Activated CD8-positive, alpha-beta memory T cell treated with anti-CD3 and anti-CD28 coated beads, Interleukin-2, amount 50 U/mL, for 1 hour (primary cell): ENCODE results near the gene POLN.

ENCODE experiments used
- DNase-seq: peaks from one replicate; pipeline ENCODE4 v3.0.0-alpha.2; 2020; ENCODE audit errors: extremely low read depth

Gene POLN

DNA sequence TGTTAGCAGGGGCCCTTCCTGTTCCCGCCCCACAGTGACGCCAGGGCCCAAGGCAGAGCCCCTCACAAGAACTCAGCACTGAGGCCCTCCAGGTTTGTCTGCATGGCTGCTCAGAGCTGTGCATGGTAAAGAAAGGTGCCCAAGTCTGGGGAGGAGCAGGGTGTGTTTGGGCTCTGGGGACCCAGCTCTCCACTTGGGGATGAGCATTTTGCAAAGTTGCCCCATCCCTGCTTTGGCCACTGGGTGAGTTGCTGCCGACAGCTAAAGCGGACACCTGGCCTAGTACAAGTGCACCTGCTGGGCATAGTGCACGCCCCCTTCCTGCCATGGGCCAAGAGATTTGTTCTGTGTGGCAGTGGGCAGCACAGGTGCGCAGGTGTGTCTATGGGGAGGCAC lies 22.0 kb upstream of the POLN start:
- no peak for DNase-seq

DNA sequence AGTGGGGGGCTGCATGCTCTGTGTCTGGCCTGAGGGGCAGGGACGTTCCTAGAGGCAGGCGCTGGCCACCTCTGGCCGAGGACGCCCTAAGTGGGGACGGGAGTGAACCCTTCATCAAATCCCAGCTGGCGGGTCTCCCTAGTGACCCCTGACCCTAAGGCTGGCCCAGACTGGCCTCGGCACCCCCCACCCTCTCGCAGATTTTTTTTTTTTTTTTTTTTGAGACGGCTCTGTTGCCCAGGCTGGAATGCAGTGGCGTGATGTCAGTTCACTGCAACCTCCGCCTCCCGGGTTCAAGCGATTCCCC lies 21.0 kb upstream of the POLN start:
- no peak for DNase-seq

DNA sequence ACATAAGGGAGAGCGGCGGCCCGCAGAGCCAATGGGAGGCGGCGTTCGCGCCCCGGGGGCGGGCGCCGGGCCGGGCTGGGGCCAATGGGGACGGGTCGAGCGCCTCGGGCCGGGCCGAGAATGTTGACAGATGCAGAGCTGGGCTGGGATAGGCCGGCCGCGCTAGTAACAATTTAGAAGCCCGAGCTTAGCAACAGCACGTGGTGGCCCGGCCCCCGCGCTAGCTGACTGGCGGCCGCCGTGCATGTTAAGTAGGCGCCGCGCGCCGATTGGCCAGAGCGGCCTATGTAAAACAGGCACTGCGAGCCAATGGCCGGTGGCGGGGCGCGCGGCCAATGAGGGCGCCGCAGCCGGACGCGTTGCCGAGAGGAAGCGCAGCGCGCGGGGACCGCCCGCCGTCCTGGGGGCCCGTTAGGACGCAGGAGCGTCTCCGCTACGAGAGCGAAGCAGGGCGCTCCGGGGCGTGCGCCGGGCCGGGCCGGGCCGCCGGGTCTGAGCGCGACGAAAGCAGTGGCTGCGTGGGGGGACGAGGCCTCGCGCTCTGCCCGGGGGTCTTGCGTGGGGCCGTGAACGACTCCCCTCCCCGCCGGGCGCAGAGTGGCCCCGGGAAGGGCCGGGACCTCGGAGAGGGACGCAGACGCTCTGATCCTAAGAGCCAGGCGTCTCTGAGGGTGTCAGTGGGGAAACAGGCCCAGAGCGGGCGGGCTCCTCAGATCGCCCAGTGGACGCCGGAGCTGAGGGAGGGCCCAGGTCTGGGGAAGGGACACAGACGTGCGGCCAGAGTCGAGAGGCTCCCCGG lies 20.4 kb upstream of the POLN start:
- DNase-seq = peak; percentile 93

DNA sequence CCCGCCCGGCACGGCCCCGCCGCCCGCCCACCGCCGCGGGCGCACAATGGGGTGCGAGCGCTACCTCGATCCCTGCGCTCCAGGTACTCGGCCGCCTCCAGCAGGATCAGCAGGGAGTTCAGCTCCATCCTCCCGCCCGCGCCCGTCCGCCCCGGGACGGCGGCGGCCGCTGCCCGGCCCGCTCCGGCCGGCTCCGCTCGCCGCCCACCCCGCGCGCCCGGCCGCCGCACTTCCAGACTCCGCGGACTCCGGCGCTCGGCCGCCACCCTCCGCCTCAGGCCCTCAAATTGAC lies 19.9 kb upstream of the POLN start, which contains the start of gene MXD4:
Gene MXD4 (minus strand): TSS at position 257 of the 292 bp plus-strand sequence. CDS start 129 bp downstream, at position 128.
- DNase-seq = no peak

DNA sequence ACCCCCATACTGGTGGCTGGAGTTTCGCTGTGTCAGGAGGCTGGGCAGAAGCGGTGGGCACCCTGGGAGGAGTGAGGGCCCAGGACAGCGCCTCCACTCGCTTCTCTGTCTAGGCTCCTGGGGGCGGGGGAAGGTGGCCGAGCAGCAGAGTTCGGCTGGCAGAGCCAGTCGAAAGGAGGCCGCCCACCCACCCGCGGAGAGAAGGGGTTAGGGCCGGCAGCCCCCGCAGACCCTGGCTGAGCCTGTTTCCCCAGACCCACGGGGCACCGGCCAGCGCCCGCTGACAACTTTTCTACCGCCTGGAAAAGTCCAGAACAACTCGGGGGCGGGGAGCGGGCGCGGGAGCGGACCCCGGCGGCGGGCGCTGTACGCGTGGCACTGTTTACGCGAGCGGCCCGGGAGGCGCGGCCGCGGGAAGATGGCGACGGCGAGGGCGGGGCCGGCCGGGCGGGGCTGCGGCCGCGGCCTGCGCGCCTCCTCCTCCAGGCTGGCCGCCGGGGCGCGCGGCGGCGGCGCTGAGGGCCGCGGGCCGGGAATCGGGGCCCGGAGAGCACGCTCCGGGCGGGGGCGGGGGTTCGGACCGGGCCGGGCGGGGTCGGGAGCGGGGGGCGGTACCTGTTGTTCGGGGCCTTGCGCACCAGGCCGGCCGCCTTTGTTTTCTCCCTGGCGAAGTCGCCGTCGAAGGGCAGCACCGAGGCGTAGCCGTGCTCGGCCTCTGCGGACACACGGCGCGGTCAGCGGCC lies 19.4 kb upstream of the POLN start:
- DNase-seq = no peak

DNA sequence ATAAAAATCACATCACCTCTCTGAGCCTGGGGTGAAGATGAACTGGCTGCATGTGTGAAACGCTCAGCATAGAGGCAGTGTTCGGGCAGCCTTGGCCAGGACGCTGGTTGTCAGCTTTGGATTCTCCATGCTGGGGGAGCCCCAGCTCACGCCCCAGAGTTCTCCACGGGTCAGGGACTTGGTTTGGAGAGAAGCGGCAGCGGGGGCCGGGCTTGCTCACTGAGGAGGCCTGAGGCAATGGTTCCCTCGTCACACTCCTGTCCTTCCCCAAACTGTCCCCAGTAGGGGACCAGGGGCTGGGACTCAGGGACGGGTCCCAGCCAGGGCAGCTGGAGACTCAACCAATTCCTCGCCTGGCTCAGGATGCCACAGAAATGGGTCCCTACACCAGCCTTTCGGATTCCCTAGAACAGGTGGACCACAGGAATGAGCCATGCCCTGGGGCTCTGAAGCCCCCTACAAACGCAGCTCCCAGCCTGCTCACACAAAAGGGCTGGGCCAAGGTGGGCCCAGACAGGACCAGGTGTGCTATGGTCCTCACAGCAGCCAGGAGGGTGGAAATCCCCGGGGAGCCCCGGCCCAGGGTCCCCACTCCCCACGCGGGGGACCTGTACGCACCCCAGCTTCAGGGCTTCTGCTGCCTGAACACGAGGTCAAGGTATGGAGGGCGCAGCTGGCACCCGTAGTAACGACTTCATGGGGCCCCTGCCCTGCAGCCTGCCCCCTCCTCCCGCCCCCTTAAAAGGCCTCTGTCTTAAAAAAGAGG lies 18.6 kb upstream of the POLN start:
- DNase-seq = no peak

DNA sequence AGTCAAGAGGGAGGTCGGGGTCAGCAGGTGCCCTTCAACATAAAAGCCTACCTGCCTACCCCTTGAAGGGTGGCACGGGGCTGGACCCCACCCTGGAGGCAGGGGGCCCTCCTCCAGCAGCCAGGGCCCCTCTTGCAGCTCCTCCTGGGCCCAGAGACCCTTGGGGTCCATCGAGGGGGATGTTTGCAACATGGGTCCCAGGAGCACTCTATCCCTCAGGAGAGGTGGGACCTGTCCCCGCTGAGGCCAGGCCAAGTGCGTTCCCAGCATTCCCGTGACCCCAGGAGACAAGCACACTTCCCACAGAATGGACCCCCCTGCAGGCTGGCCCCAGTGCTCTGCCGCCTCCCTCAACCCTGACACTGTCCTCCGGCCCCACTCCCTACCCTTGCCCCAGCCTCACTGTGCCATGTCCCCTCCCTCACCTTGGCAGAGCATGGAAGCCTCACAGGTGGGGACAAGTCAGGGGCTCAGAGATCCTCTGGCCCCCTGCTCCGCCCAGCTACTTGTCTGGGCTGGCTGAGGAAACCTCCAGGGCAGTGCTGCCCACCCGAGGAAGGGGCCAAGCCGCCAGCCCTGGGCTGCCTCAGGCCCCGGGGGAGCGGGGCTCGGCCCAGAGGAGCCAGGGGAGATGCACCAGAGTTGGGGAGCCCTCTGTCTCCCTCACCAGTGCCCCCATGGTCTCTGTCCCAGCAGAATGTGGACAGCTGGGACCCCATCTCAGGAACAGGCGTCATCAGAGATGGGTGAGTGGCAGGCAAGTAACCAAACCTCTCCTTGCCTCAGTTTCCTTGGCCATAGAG lies 17.8 kb upstream of the POLN start:
- no peak for DNase-seq

DNA sequence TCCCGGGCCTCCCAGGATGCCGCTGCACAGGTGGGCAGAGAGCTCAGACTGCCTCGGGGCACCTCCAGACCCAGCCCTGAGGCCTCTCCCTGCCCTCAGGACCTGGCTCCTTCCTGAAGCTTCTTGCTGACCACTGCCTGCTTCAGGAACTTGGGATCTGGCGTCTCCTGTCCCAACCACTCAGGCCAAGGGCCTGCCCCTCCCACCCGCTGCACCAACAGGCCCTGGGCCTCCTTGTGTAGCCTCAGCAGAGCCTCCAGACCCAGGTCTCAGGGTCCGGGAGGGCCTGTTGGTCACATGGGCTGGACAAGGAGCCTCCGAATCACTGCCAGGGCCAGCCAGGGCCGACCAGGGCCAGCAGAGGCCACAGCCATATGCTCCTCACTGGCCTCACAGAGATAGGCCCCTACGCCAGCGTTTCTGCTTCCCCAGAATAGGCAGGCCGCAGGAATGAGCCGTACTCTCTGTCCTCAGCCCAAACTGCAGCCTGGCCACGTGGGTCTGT lies 17.2 kb upstream of the POLN start:
- DNase-seq = no peak

DNA sequence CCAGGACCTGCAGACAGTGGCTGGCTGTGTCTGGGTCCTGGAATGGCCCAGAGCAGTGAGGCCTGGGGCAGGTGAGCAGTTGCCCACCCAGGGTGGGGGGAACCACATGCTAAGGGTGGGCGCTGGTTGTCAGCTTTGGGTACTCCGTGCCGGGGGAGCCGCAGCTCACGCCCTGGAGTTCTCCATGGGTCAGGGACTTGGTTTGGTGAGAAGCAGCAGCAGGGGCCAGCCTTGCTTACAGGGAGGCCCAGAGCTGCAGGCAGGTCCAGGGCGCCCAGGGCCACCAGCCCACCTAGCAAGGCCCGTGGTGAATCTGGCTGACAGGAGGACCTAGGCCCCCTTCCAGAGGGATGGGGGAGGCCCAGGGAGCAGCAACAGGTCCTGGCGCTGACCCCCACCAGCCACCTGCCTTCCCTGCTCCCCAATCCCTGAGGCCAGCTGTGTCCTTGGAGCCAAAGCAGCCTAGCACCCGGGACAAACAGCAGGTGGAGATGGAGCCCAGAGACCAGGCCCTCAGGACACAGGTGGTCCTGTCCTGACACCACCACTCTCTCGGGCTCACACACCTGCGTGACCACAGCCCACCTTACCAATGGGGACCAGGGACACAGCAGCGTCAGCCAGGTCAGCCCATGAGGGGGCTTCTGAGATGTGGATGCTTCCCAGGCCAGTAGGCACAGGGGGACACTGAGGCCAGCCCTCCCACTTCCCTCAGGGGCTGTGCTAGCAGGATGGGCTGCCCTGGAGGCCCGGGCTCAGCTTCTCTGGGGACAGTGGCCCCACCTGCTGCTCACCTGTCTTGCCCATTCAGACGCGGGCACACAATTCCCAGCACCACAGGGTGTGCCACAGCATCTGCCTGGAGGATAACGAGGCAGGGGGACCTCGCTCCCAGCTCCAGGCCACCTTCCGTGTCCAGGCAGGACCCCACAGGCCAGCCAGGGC lies 16.4 kb upstream of the POLN start:
- DNase-seq = no peak

DNA sequence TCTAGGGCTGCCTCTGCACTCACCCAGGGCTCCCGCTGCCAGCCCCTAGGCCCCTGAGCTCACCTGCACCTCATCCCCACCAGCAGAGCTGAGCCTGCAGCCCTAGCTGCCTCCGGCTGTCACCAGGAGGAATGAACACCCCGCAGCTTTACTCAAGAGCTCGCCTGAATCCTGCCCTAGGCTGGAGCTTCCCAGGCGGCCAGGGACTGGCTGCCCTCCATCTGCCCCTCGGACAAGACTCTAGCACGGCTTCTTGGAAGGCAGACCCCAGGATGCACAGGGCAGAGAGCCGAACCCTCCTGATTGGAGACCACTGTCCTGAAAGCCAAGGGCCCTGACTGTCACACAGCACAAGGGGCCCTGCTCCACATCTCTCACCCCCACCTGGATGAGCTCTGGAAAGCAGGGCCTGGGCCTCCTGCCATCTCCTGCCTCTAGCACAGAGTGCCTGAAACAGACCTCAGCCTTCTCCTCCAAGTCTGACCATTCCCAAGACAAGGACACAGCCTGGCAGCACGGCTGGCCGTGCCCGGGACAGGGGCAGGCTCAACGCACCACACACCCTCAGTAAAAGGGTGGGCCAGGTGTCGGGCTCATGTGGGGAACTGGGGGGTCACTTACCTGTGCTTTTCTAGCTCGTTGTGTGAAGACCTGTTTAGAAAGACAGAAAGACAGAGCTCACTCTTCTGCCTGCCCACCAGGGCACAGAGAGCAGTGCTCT lies 15.6 kb upstream of the POLN start:
- DNase-seq = no peak

DNA sequence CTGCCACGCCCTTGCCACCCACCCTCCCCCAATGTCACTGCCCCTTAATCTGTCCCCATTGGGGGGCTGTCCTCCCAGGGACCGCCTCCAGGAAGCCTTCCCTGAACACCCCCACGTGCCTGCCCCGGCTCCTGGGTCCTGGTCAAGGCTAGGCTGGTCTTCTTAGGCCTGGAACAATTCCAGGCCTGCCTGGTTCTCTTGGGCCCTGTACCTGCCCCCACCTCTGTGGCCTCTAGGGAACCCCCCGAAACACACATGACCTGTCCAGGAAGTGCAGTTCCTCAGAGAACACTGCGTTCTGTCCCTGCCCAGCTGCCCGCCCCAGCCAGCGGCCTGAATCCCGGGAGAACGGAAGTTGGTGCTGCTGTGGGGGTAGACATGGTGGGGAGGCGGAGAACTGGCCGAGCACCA lies 14.9 kb upstream of the POLN start:
- no peak for DNase-seq

DNA sequence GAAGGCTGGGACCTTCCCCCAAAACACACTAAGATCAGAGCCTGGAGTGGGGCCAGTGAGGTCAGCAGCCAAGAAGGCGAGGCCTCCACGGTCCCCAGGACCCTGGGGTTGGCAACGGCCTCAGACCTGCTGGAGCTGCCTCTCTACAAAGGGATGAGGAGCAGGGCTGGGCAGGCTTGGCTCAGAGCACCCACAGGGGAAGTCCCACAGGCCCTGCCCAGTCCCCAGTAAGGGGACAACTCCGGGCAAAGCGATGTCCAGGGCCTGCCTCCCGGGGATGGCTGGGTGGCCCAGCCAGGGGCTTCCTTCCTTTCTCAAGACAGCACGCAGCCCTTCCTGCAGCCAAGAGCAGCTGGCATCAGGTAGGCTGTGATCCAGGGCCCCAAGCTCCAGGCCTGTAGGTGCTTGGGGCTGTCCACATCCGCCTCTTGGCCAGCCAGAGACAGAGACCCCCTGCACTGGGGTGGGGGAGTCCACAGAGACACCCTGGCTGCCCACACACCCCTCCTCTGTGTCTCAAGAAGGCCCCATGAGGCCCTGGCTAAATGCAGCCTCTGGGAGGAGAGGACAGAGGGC lies 14.3 kb upstream of the POLN start:
- no peak for DNase-seq

DNA sequence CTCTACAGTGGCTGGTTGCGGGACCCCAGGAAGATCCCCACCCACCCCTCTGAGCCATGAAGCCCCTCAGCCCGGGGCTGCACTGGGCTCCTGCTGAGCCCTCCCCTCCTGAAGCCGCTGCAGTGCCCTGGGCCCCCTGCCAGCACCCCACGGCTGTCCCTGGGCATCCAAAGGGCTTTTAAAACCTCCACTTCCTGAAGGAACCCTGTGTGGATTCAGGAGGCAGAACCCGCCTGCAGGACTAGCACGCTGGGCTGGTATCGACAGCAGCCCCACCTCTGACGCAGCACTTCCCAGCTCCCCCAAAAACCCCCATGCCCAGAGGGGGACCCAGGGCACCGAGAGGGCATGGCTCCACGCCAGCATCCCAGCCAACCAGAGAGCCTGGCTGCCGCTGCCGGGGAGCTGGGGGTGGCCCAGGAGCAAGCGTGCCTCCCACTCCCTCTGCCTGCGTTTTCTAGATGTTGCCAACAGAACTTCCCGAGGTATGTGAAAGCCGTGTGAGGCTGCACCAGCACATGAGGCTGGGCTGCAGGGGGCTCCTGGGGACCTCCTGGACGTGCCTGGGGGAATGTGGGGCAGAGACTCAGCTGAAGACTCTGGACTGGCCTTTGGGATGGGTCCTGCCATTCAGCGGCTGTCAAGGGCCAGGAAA lies 13.7 kb upstream of the POLN start:
- no peak for DNase-seq

DNA sequence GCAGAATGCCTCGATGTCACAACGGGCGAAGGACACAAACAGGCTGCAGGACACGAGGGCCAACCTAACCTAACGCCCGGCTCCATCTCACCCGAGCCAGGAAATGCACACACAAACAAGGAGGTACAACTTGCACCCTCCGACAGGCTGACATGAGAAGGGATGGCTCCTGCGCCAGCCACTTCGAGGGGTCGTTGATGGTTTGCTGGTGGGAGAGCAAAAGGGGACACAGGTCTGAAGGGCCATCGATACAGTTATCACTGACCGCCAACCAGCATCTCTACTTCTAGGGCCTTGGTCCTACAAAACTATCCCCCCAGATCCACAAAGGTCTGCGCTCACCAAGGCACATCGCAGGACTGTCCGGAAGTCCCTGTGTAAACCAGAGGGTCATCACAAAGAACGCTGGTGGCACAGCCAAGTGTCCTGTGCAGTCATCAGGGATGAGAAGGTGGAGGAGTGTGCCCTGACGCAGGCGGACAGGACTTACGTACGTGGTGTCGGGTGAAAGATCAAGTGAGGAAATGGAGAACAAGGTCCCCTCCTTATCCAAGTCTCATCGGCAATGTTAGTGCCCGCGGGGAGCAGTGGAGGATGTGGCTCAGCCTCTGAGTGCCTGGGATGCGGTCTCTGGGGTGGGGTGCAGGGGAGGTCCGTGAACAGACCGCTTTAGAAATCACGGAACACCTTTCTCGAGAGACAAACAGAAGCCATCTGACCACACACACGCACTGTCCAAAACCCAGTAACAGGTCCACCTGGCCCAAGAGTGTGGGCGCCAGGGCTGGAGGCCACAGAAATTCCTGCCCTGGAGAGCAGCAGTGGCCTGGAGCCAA lies 13.0 kb upstream of the POLN start:
- no peak for DNase-seq

DNA sequence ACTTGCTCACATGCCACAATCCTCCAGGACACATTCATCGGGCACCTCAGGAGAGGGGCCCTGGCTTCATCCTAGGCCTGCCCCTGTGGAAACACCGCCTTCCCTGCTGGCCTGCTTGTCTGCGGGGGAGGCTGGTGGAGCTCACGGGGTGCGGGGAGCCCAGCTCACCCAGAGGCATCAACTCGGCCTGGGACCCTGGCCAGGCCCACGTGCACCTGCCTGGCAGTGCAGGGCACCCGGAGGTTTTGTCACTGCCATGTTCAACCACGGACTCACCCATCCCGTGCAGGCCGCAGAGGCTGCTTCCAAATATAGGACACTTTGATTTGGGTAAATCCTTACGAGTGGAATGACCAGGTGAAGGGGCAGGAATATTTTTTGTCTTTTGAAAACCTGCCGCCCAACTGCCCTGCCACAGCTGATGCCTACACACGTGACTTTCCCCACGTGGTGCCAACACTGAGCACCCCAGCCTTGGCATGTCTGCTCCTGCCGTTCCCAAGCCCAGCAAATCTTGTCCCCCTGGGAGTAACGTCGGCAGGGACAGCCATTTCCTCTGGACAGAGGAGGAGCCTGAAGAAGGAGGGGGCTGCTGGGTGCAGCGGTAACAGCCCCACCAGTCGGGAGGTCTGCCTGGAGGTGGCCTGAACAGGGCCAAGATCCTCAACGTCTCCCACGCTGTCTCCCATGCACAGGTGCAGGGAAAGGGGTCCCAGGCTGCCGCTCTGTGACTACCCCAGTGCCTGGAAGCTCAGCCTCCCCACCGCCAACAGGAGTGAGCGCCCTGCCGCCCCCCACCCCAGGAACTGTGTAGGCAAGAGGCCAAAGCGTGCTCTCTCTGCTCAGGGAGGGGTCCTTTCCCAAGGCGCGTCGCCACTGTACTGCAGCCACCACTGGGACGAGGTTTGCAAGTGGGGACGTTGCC lies 11.5 kb upstream of the POLN start:
- DNase-seq = no peak

DNA sequence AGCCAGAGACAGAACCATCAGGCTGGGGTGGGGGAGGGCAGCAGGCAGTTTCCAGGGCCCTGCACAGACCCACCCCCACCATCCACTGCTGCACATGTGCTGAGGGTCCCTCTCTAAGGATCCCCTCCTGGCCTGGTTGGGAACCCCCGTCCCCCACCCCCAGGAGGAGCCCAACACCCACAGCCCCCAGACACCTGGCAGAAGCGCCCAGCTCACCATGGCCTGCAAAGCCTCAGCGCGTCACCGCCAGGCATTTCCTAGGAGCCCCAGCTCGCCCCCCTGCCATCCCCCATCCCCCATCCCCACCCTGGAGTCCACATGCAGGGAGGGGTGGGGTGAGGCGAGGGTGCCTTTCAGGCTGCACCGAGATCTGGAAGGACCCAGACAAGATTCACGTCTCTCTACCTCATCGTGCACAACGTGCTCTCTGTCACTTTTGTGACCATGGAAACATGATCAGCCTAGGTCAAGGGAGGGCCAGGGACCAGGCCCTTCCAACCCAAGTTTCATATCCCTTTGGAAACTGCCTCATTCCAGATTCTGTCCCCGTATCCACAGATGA lies 10.7 kb upstream of the POLN start:
- no peak for DNase-seq
